H1 (cell line): ENCODE measurements around the gene RPS6KB2. TPM values are rescaled to one million over a fixed set of nuclear protein-coding genes. Genes with fewer than 3 reads are reported as not detected.

Experiments
- RNF2 ChIP-seq: fragments of 200-900, 300-1000 bp; sonication (generic); IDR thresholded peaks from 2 replicates; pipeline ENCODE4 v1.7.1; 2016; ENCODE audit warnings: borderline replicate concordance, low read depth, mild to moderate bottlenecking, antibody characterized with exemption, low read length; ENCODE audit not compliant: poor library complexity, severe bottlenecking; ENCODE audit errors: missing control alignments
- SAP30 ChIP-seq: fragments of 300-600 bp; sonication (generic); IDR thresholded peaks from 2 replicates; pipeline ENCODE4 v1.7.1; 2012; ENCODE audit warnings: low read length, moderate library complexity, mild to moderate bottlenecking, inconsistent platforms; ENCODE audit not compliant: insufficient read depth, insufficient replicate concordance
- polyA plus RNA-seq, 7 experiments: library from polyadenylated mRNA; depleted of rRNA in 3 of 7; stranded (reverse) in 5 of 7; unstranded in 2 of 7; fragments of >200 nt in 5 of 7; fragments of 200-250 nt in 2 of 7; gene quantifications; 1 replicate in 5 of 7; 2 replicates in 1 of 7; 4 replicates in 1 of 7; pipeline versions ENCODE4 v1.2.1 to v1.2.3, GENCODE V29; 2011 to 2013; ENCODE audit warnings: missing spikeins in 2 of 7, mixed read lengths in 2 of 7
- total RNA-seq: library from RNA; stranded (reverse); fragmentation: NEBNext Ultra II Directional; extraction: Animal tissue kit (Norgen Biotek cat#: 25700); gene quantifications from 2 replicates; pipeline ENCODE4 v1.2.1, GENCODE V29; 2021

The RPS6KB2 gene
- total and polyA plus RNA-seq, 2 of the 8 experiments (the other 6 are each of a cell fraction or from before 2014, with no cell fraction given) = 41.0 to 47.1 TPM

GRCh38 chr11:67463680-67464410 lies 35.6 kb downstream of the RPS6KB2 start (continued):
- TF ChIP-seq SAP30 = no peak
- no peak for TF ChIP-seq RNF2
- TF ChIP-seq, all 59 proteins: peak for 0
